DND-41 (cell line): ENCODE data around the gene UTP15.
A peak's percentile ranks its signal among the peaks of the same experiment; 100 is the strongest.

ENCODE experiments used
- ATAC-seq: fragments of 200-7000 bp; cut with Tn5 transposase; 3 replicates; pipeline ENCODE4 v1.9.1; 2021; ENCODE audit warnings: low read depth; ENCODE audit not compliant: insufficient read depth
- DNase-seq: peaks from one replicate; pipeline ENCODE4 v3.0.0-alpha.2; 2020
- H2AFZ ChIP-seq: 2 replicates; pipeline ENCODE4 v1.6.0; 2012; ENCODE audit warnings: low read depth, low read length
- H3K27ac ChIP-seq: 2 replicates; pipeline ENCODE4 v1.5.1; 2012; ENCODE audit warnings: low read length, inconsistent platforms
- H3K27me3 ChIP-seq: fragments of 200-600 bp; sonication (generic); 2 replicates; pipeline ENCODE4 v1.6.0; 2012; ENCODE audit warnings: low read length, mild to moderate bottlenecking, inconsistent platforms; ENCODE audit not compliant: insufficient read depth, poor library complexity
- H3K36me3 ChIP-seq: 2 replicates; pipeline ENCODE4 v1.5.1; 2012; ENCODE audit warnings: low read length, inconsistent platforms; ENCODE audit not compliant: insufficient read depth
- H3K4me1 ChIP-seq: 2 replicates; pipeline ENCODE4 v1.5.1; 2012; ENCODE audit warnings: mild to moderate bottlenecking, low read length; ENCODE audit not compliant: insufficient read depth
- H3K4me2 ChIP-seq: 2 replicates; pipeline ENCODE4 v1.6.0; 2012; ENCODE audit warnings: mild to moderate bottlenecking, moderate library complexity, low read length, inconsistent platforms; ENCODE audit not compliant: insufficient read depth
- H3K4me3 ChIP-seq, 2 experiments: fragments of 200-600 bp in 1 of 2; shearing (Covaris generic) in 1 of 2; 2 replicates each; pipeline ENCODE4 v1.5.1; 2012 to 2016; ENCODE audit warnings: inconsistent platforms in 2 of 2, low read length in 2 of 2, mild to moderate bottlenecking in 2 of 2, low read depth in 1 of 2, moderate library complexity in 1 of 2
- H3K79me2 ChIP-seq: 2 replicates; pipeline ENCODE4 v1.6.0; 2012; ENCODE audit warnings: low read length, inconsistent platforms; ENCODE audit not compliant: insufficient read depth
- H3K9ac ChIP-seq: 2 replicates; pipeline ENCODE4 v1.6.0; 2012; ENCODE audit warnings: low read depth, mild to moderate bottlenecking, inconsistent platforms, low read length, moderate library complexity
- H3K9me3 ChIP-seq: 2 replicates; pipeline ENCODE4 v1.5.1; 2012; ENCODE audit warnings: low read length, moderate library complexity, mild to moderate bottlenecking, inconsistent platforms; ENCODE audit not compliant: insufficient read depth, severe bottlenecking
- H4K20me1 ChIP-seq: 2 replicates; pipeline ENCODE4 v1.6.0; 2012; ENCODE audit warnings: low read length; ENCODE audit not compliant: insufficient read depth
- EZH2 ChIP-seq: IDR thresholded peaks from 3 replicates; pipeline ENCODE4 v1.6.1; 2012; ENCODE audit warnings: borderline replicate concordance, low read depth, mild to moderate bottlenecking, moderate library complexity, low read length, inconsistent platforms; ENCODE audit not compliant: severe bottlenecking
- TF ChIP-seq, protein P1 (sequence below): IDR thresholded peaks from 2 replicates; pipeline ENCODE4 v1.5.1; 2012; ENCODE audit warnings: borderline replicate concordance, low read length, moderate library complexity, mild to moderate bottlenecking; ENCODE audit not compliant: poor library complexity, severe bottlenecking; ENCODE audit errors: extremely low read depth

The UTP15 gene

GRCh38 chr5:73564675-73565074 is 868 bp upstream of the UTP15 start:
- peaks cover 71% of the 10 kb centered on the region for H3K79me2 ChIP-seq
- peak overlapping the region; percentile 96 for H3K4me2 ChIP-seq
- DNase-seq (peak; percentile 22), ATAC-seq (0 out of 3 replicates have a peak, but pooled peaks have one; percentile 1)
- H3K36me3 ChIP-seq: peaks cover 29% of the 10 kb centered on the region
- TF ChIP-seq, protein P1, sequence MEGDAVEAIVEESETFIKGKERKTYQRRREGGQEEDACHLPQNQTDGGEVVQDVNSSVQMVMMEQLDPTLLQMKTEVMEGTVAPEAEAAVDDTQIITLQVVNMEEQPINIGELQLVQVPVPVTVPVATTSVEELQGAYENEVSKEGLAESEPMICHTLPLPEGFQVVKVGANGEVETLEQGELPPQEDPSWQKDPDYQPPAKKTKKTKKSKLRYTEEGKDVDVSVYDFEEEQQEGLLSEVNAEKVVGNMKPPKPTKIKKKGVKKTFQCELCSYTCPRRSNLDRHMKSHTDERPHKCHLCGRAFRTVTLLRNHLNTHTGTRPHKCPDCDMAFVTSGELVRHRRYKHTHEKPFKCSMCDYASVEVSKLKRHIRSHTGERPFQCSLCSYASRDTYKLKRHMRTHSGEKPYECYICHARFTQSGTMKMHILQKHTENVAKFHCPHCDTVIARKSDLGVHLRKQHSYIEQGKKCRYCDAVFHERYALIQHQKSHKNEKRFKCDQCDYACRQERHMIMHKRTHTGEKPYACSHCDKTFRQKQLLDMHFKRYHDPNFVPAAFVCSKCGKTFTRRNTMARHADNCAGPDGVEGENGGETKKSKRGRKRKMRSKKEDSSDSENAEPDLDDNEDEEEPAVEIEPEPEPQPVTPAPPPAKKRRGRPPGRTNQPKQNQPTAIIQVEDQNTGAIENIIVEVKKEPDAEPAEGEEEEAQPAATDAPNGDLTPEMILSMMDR: no peak
- no peak for TF ChIP-seq EZH2
- peak overlapping the region; percentile 93 for H2AFZ ChIP-seq
- H3K27me3 ChIP-seq: no peaks in the 10 kb centered on the region
- peak overlapping the region; percentile 96 for H3K9ac ChIP-seq
- H3K27ac ChIP-seq: peak overlapping the region; percentile 92
- peak overlapping the region; percentile 90 to 96 for H3K4me3 ChIP-seq
- no peaks in the 10 kb centered on the region for H3K9me3 ChIP-seq
- H4K20me1 ChIP-seq: no peaks in the 10 kb centered on the region; the same call in 1 of the 2 replicates
- H3K4me1 ChIP-seq: peaks cover 44% of the 10 kb centered on the region

DNA sequence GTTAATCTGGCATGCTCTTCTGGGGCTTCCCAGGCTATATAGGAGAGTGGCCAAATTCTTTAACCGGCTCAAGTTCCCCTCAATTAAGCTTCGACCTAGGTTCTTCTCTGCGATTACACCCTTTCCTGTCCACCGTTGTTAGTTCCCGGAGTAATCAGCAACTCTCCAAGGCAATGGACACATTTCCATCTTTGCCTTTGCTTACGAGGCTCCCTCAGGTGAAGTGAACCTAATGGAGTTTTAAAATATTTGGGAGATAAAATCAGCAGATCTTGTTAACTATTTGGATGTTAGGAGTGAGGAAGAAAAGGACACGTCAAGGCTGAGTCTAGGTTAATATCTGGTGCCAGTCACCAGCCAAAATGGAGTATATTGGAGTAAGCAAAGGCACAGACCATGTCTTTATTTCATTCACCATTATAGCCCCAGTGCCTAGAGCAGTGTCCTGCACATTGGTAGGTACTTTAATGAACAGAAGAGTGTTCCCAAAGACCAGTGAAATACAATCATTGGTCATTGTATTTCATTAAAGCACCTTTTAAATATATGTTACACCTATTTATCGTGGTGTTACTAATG is 515 bp downstream of the UTP15 start:
- no peak for TF ChIP-seq EZH2
- TF ChIP-seq, protein P1: no peak
- H2AFZ ChIP-seq: peak overlapping the region; percentile 93
- peak overlapping the region; percentile 74 for H3K27ac ChIP-seq
- H3K36me3 ChIP-seq: peaks cover 36% of the 10 kb centered on the region
- H3K79me2 ChIP-seq: peaks cover 82% of the 10 kb centered on the region
- no peaks in the 10 kb centered on the region for H3K27me3 ChIP-seq
- no peaks in the 10 kb centered on the region for H3K9me3 ChIP-seq
- peak overlapping the region; percentile 96 for H3K9ac ChIP-seq
- ATAC-seq: no peak
- peaks cover 7% of the 10 kb centered on the region; the same call in 1 of the 2 replicates for H4K20me1 ChIP-seq
- H3K4me2 ChIP-seq: peak overlapping the region; percentile 96
- H3K4me3 ChIP-seq: peak overlapping the region; percentile 90 to 96
- DNase-seq: no peak
- peaks cover 44% of the 10 kb centered on the region for H3K4me1 ChIP-seq

- H2AFZ ChIP-seq: no peak overlapping the region
- H3K27ac ChIP-seq: no peak overlapping the region
- TF ChIP-seq, protein P1: no peak
- peaks cover 54% of the 10 kb centered on the region for H3K36me3 ChIP-seq
- H3K4me2 ChIP-seq: no peak overlapping the region
- ATAC-seq (no peak), DNase-seq (no peak)
- H3K4me3 ChIP-seq: no peak overlapping the region
- no peaks in the 10 kb centered on the region for H3K79me2 ChIP-seq
- H3K9me3 ChIP-seq: no peaks in the 10 kb centered on the region
- H3K4me1 ChIP-seq: no peaks in the 10 kb centered on the region
- peaks cover 6% of the 10 kb centered on the region; the same call in 1 of the 2 replicates for H4K20me1 ChIP-seq
- no peak overlapping the region for H3K9ac ChIP-seq
- no peaks in the 10 kb centered on the region for H3K27me3 ChIP-seq
Observed at GRCh38 chr5:73582285-73583145, 17.0 kb downstream of the UTP15 start.
